Measurements from ENCODE around the gene ZNF521.

ZNF521 gene

DNA sequence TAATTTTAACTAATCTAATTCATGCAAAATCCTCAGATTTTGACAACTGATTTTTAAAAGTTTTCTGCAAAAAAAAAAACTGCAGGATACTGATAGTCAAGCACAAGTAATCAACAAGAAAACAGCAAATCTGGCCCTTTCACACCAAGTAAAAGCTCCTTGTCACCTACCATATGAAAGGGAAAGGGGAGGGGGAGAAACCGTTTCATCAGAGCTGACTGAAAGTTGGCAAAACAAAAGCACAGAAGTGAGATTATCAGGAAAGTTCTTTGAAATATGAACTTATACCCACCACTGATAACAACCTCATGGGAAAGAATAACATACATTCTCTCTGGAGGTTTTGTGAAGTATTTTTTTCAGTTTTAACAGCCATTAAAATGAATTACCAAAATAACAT is 38.7 kb downstream of the ZNF521 start:
- no peaks in the 10 kb centered on the region for H3K4me1 ChIP-seq (ENCODE audit: control insufficient read depth in 1 of 2, insufficient read depth in 1 of 2, low read depth in 1 of 2, low read length in 1 of 2)
- no peaks in the 10 kb centered on the region for H3K9me3 ChIP-seq
- no peak overlapping the region for H3K4me3 ChIP-seq (ENCODE audit: low read depth in 1 of 2, low read length in 1 of 2)
- TF ChIP-seq, protein P1, sequence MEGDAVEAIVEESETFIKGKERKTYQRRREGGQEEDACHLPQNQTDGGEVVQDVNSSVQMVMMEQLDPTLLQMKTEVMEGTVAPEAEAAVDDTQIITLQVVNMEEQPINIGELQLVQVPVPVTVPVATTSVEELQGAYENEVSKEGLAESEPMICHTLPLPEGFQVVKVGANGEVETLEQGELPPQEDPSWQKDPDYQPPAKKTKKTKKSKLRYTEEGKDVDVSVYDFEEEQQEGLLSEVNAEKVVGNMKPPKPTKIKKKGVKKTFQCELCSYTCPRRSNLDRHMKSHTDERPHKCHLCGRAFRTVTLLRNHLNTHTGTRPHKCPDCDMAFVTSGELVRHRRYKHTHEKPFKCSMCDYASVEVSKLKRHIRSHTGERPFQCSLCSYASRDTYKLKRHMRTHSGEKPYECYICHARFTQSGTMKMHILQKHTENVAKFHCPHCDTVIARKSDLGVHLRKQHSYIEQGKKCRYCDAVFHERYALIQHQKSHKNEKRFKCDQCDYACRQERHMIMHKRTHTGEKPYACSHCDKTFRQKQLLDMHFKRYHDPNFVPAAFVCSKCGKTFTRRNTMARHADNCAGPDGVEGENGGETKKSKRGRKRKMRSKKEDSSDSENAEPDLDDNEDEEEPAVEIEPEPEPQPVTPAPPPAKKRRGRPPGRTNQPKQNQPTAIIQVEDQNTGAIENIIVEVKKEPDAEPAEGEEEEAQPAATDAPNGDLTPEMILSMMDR (IDR thresholded peaks at IDR 0.05) = no peak
- H3K36me3 ChIP-seq = no peaks in the 10 kb centered on the region
- no peak overlapping the region for H3K27ac ChIP-seq
- no peaks in the 10 kb centered on the region for H3K27me3 ChIP-seq

DNA sequence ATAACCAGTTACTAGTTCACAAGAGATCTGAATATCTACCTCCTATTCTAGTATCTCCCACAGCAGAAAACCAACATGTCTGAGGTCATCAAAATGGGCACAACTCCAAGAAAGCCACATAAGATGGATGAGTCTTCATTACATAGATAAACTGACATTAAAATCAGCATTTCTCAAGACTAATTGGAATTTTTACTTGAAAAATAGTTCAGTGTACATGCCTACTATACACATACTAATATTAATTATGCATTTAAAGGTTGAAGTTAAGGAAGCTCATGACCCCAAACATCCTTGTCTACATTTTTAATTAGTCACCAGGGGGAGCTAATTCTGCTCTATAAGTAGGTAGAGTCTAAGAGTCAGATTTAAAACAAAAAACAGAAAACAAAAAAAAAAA is 41.9 kb downstream of the ZNF521 start:
- Histone ChIP-seq H3K36me3 (no peaks in the 10 kb centered on the region), H3K27me3 (no peaks in the 10 kb centered on the region), H3K27ac (no peak overlapping the region), H3K4me1 (ENCODE audit: control insufficient read depth in 1 of 2, insufficient read depth in 1 of 2, low read depth in 1 of 2, low read length in 1 of 2) (no peaks in the 10 kb centered on the region), H3K9me3 (no peaks in the 10 kb centered on the region), H3K4me3 (ENCODE audit: low read depth in 1 of 2, low read length in 1 of 2) (no peak overlapping the region)
- TF ChIP-seq, protein P1 (IDR thresholded peaks at IDR 0.05) = no peak

DNA sequence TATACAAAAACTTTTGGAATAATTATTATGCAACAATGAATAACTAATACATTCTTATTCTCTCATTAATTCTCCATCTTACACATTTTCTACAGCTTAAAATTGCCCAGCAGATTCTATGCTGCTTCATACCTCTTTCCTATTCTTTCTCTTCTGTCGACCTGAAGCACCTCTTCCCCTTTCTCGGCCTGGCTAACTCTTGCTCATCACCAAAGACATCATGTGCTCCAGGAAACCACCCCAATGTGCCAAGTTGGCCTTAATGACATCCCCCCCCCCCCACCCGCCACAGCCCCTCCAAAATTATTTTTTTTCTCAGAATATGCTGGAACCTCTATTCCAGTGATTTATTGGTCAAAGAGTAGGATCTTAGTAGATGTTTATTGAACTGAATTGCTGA is 43.6 kb downstream of the ZNF521 start:
- no peaks in the 10 kb centered on the region for H3K4me1 ChIP-seq (ENCODE audit: control insufficient read depth in 1 of 2, insufficient read depth in 1 of 2, low read depth in 1 of 2, low read length in 1 of 2)
- H3K27ac ChIP-seq = no peak overlapping the region
- H3K36me3 ChIP-seq = no peaks in the 10 kb centered on the region
- TF ChIP-seq, protein P1 (IDR thresholded peaks at IDR 0.05) = no peak
- H3K9me3 ChIP-seq = no peaks in the 10 kb centered on the region
- no peak overlapping the region for H3K4me3 ChIP-seq (ENCODE audit: low read depth in 1 of 2, low read length in 1 of 2)
- H3K27me3 ChIP-seq = no peaks in the 10 kb centered on the region

DNA sequence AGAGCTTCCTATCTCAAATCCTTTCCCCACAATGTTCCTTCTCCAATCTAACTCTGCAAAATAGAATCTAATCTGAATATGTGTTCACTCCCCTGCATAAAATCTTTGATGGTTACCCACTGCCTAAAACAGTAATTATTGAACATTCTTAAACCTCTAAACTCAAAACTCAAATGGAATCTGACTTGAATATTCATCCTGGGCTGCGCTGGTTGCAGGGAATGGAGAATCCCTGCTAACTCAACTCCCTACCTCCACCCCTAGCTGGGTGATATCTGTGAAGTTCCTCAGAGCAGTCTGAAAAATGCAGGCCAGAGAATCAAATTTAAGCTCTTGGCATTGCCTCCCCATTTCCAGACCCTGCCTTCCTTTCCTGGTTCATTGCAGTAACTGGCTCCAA is 44.8 kb downstream of the ZNF521 start:
- H3K4me3 ChIP-seq (ENCODE audit: low read depth in 1 of 2, low read length in 1 of 2) = no peak overlapping the region
- no peaks in the 10 kb centered on the region for H3K36me3 ChIP-seq
- H3K27me3 ChIP-seq = no peaks in the 10 kb centered on the region
- H3K27ac ChIP-seq = no peak overlapping the region
- TF ChIP-seq, protein P1 (IDR thresholded peaks at IDR 0.05) = no peak
- no peaks in the 10 kb centered on the region for H3K4me1 ChIP-seq (ENCODE audit: control insufficient read depth in 1 of 2, insufficient read depth in 1 of 2, low read depth in 1 of 2, low read length in 1 of 2)
- no peaks in the 10 kb centered on the region for H3K9me3 ChIP-seq

DNA sequence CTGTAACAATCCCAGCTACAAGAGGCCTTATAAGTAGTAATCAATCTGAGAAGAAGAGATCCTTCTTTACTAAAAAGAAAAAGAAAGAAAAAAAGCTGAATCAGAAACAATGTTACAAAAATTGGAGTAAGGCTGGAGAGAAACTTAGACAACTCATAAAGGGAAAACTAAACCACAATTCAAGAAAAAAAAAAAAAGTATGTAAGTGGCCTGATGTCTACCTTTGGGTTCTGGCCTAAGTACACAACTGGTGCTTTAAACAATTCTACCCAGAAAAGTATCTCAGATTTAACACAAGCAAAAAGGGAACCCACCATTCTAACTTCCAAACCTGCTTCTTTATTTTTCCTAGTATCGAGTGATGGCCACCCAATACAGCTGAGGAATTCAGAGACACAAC is 45.3 kb downstream of the ZNF521 start:
- Histone ChIP-seq H3K9me3 (no peaks in the 10 kb centered on the region), H3K27ac (no peak overlapping the region), H3K27me3 (no peaks in the 10 kb centered on the region), H3K4me3 (ENCODE audit: low read depth in 1 of 2, low read length in 1 of 2) (no peak overlapping the region), H3K4me1 (ENCODE audit: control insufficient read depth in 1 of 2, insufficient read depth in 1 of 2, low read depth in 1 of 2, low read length in 1 of 2) (no peaks in the 10 kb centered on the region), H3K36me3 (no peaks in the 10 kb centered on the region)
- TF ChIP-seq, protein P1 (IDR thresholded peaks at IDR 0.05) = no peak

DNA sequence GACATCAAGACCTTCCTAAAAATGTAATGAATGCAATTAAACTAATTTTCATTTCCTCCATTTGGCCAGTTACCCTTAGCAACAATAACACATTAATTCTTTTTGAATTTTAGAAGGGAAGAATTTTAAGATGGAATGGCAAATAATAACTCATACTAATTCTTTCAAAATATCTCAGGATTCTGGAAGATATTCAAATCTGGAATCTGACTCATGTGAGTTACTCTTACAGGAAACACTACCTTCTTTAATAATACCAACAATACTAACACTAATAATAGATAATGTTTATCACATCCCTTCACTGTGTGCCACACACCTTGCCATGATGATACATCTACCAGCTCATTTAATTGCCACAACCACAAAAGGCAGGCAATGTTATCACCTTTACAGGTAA is 46.4 kb downstream of the ZNF521 start:
- Histone ChIP-seq H3K27me3 (no peaks in the 10 kb centered on the region), H3K4me3 (ENCODE audit: low read depth in 1 of 2, low read length in 1 of 2) (no peak overlapping the region), H3K36me3 (no peaks in the 10 kb centered on the region), H3K27ac (no peak overlapping the region), H3K9me3 (no peaks in the 10 kb centered on the region), H3K4me1 (ENCODE audit: control insufficient read depth in 1 of 2, insufficient read depth in 1 of 2, low read depth in 1 of 2, low read length in 1 of 2) (no peaks in the 10 kb centered on the region)
- TF ChIP-seq, protein P1 (IDR thresholded peaks at IDR 0.05) = no peak

Data from neutrophil (primary cell).